ENCODE data around the gene SBK3.
"Not testable (repeated sequence)": the region's sequence is repeated elsewhere in the genome, so short reads cannot be mapped to it uniquely, and the experiment has no call there.

SBK3 gene

GRCh38 chr19:55580628-55581144 lies 35.3 kb upstream of the SBK3 start, which contains the start of gene ZNF579:
Gene ZNF579, minus strand, starts transcription at chr19:55580848. Its CDS starts 1,209 bp downstream, at chr19:55579639.
- Mint-ChIP-seq H3K27ac (peak within 1 kb of the TSS; percentile 76), H3K4me1 (peaks cover 24% of the 10 kb centered on the region), H3K27me3 (no peaks in the 10 kb centered on the region), H3K4me3 (peak within 1 kb of the TSS; percentile 78), H3K9me3 (no peaks in the 10 kb centered on the region), H3K36me3 (peaks cover 24% of the 10 kb centered on the region)
- ATAC-seq: peak; percentile 65

GRCh38 chr19:55579766-55580621 lies 34.7 kb upstream of the SBK3 start:
- H3K4me3 Mint-ChIP-seq: peak overlapping the region; percentile 78
- peak; percentile 41 for ATAC-seq
- H3K9me3 Mint-ChIP-seq: no peaks in the 10 kb centered on the region
- H3K27ac Mint-ChIP-seq: peak overlapping the region; percentile 76
- peaks cover 24% of the 10 kb centered on the region for H3K36me3 Mint-ChIP-seq
- no peaks in the 10 kb centered on the region for H3K27me3 Mint-ChIP-seq
- peaks cover 17% of the 10 kb centered on the region for H3K4me1 Mint-ChIP-seq

- peak overlapping the region; percentile 78 for H3K4me3 Mint-ChIP-seq
- peak overlapping the region; percentile 76 for H3K27ac Mint-ChIP-seq
- H3K36me3 Mint-ChIP-seq: peaks cover 24% of the 10 kb centered on the region
- H3K4me1 Mint-ChIP-seq: peaks cover 17% of the 10 kb centered on the region
- peak; percentile 34 for ATAC-seq
- H3K27me3 Mint-ChIP-seq: no peaks in the 10 kb centered on the region
- no peaks in the 10 kb centered on the region for H3K9me3 Mint-ChIP-seq
Observed at GRCh38 chr19:55578761-55579747, 33.7 kb upstream of the SBK3 start.

- Mint-ChIP-seq H3K36me3 (peaks cover 24% of the 10 kb centered on the region), H3K4me3 (no peak overlapping the region), H3K27ac (no peak overlapping the region), H3K4me1 (peaks cover 17% of the 10 kb centered on the region), H3K27me3 (no peaks in the 10 kb centered on the region), H3K9me3 (no peaks in the 10 kb centered on the region)
- ATAC-seq: peak; percentile 42
Observed at GRCh38 chr19:55578031-55578760, 32.9 kb upstream of the SBK3 start.

- no peak overlapping the region for H3K27ac Mint-ChIP-seq
- peaks cover 24% of the 10 kb centered on the region for H3K36me3 Mint-ChIP-seq
- no peak for ATAC-seq
- H3K27me3 Mint-ChIP-seq: no peaks in the 10 kb centered on the region
- H3K4me3 Mint-ChIP-seq: no peak overlapping the region
- peaks cover 17% of the 10 kb centered on the region for H3K4me1 Mint-ChIP-seq
- H3K9me3 Mint-ChIP-seq: no peaks in the 10 kb centered on the region
Observed at GRCh38 chr19:55576746-55577145, 31.4 kb upstream of the SBK3 start.

GRCh38 chr19:55573929-55574328 lies 28.6 kb upstream of the SBK3 start:
- H3K9me3 Mint-ChIP-seq, H3K4me3 Mint-ChIP-seq, H3K27ac Mint-ChIP-seq, ATAC-seq, H3K4me1 Mint-ChIP-seq, H3K27me3 Mint-ChIP-seq: not testable (repeated sequence)
- peaks cover 18% of the 10 kb centered on the region for H3K36me3 Mint-ChIP-seq

GRCh38 chr19:55569477-55569876 lies 24.1 kb upstream of the SBK3 start:
- not testable (repeated sequence) for H3K4me3 Mint-ChIP-seq, H3K36me3 Mint-ChIP-seq, H3K9me3 Mint-ChIP-seq, ATAC-seq, H3K4me1 Mint-ChIP-seq, H3K27ac Mint-ChIP-seq
- H3K27me3 Mint-ChIP-seq: peaks cover 14% of the 10 kb centered on the region

GRCh38 chr19:55567708-55568328 lies 22.5 kb upstream of the SBK3 start:
- no peaks in the 10 kb centered on the region for H3K9me3 Mint-ChIP-seq
- H3K4me3 Mint-ChIP-seq: no peak overlapping the region
- H3K36me3 Mint-ChIP-seq: no peaks in the 10 kb centered on the region
- ATAC-seq: no peak
- H3K27ac Mint-ChIP-seq: no peak overlapping the region
- no peaks in the 10 kb centered on the region for H3K4me1 Mint-ChIP-seq
- H3K27me3 Mint-ChIP-seq: peaks cover 31% of the 10 kb centered on the region

- no peak overlapping the region for H3K4me3 Mint-ChIP-seq
- no peak overlapping the region for H3K27ac Mint-ChIP-seq
- no peaks in the 10 kb centered on the region for H3K9me3 Mint-ChIP-seq
- no peak for ATAC-seq
- peaks cover 32% of the 10 kb centered on the region for H3K27me3 Mint-ChIP-seq
- no peaks in the 10 kb centered on the region for H3K36me3 Mint-ChIP-seq
- H3K4me1 Mint-ChIP-seq: no peaks in the 10 kb centered on the region
Observed at GRCh38 chr19:55566823-55567222, 21.5 kb upstream of the SBK3 start.

GRCh38 chr19:55563261-55563690 lies 17.9 kb upstream of the SBK3 start:
- H3K36me3 Mint-ChIP-seq: no peaks in the 10 kb centered on the region
- ATAC-seq: no peak
- H3K9me3 Mint-ChIP-seq: peaks cover 5% of the 10 kb centered on the region
- H3K4me3 Mint-ChIP-seq: no peak overlapping the region
- H3K27ac Mint-ChIP-seq: no peak overlapping the region
- peaks cover 55% of the 10 kb centered on the region for H3K27me3 Mint-ChIP-seq
- H3K4me1 Mint-ChIP-seq: no peaks in the 10 kb centered on the region

- no peaks in the 10 kb centered on the region for H3K4me1 Mint-ChIP-seq
- no peak overlapping the region for H3K4me3 Mint-ChIP-seq
- H3K27ac Mint-ChIP-seq: no peak overlapping the region
- no peak for ATAC-seq
- H3K9me3 Mint-ChIP-seq: peaks cover 5% of the 10 kb centered on the region
- H3K36me3 Mint-ChIP-seq: no peaks in the 10 kb centered on the region
- peaks cover 50% of the 10 kb centered on the region for H3K27me3 Mint-ChIP-seq
Observed at GRCh38 chr19:55559684-55560083, 14.3 kb upstream of the SBK3 start.

GRCh38 chr19:55554741-55555152 lies 9.4 kb upstream of the SBK3 start:
- H3K9me3 Mint-ChIP-seq: no peaks in the 10 kb centered on the region
- no peak overlapping the region for H3K27ac Mint-ChIP-seq
- H3K36me3 Mint-ChIP-seq: no peaks in the 10 kb centered on the region
- no peak overlapping the region for H3K4me3 Mint-ChIP-seq
- ATAC-seq: no peak
- H3K4me1 Mint-ChIP-seq: peaks cover 1% of the 10 kb centered on the region
- H3K27me3 Mint-ChIP-seq: peaks cover 56% of the 10 kb centered on the region

- H3K27ac Mint-ChIP-seq: no peak overlapping the region
- ATAC-seq: no peak
- no peaks in the 10 kb centered on the region for H3K36me3 Mint-ChIP-seq
- peaks cover 6% of the 10 kb centered on the region for H3K4me1 Mint-ChIP-seq
- no peaks in the 10 kb centered on the region for H3K9me3 Mint-ChIP-seq
- peaks cover 56% of the 10 kb centered on the region for H3K27me3 Mint-ChIP-seq
- no peak overlapping the region for H3K4me3 Mint-ChIP-seq
Observed at GRCh38 chr19:55554302-55554701, 9.0 kb upstream of the SBK3 start.
